ENCODE measurements around the gene URI1.
A peak's percentile ranks its signal among the peaks of the same experiment; 100 is the strongest.

The URI1 gene

GRCh38 chr19:29934781-29935180 is 7.3 kb upstream of the URI1 start:
- ChIA-PET POLR2A (no interaction called here), CTCF (no interaction called here)
- TF ChIP-seq FOXM1 (IDR thresholded peaks at IDR 0.05; ENCODE audit: borderline replicate concordance) (no peak), SP1 (IDR thresholded peaks at IDR 0.05) (no peak), CTBP1 (IDR thresholded peaks at IDR 0.05; ENCODE audit: borderline replicate concordance) (no peak), ELF4 (IDR thresholded peaks at IDR 0.05) (no peak), TARDBP (IDR thresholded peaks at IDR 0.05) (no peak), FOXK2 (IDR thresholded peaks at IDR 0.05) (no peak; the same call in 1 of the 2 replicates), L3MBTL2 (conservative IDR thresholded peaks at IDR 0.05) (no peak), SUZ12 (IDR thresholded peaks at IDR 0.05) (no peak), LEF1 (IDR thresholded peaks at IDR 0.05; ENCODE audit: borderline replicate concordance) (no peak), ARNT (IDR thresholded peaks at IDR 0.05) (no peak), HDGF (IDR thresholded peaks at IDR 0.05; ENCODE audit: borderline replicate concordance) (no peak), ZNF384 (IDR thresholded peaks at IDR 0.05) (no peak)
- DNase-seq (ENCODE audit: extremely low spot score): no peak

- no peak for DNase-seq (ENCODE audit: extremely low spot score)
Observed at GRCh38 chr19:29936409-29936808, 5.6 kb upstream of the URI1 start.

GRCh38 chr19:29939628-29940027 is 2.4 kb upstream of the URI1 start:
- POLR2A ChIA-PET: no interaction called here
- TF ChIP-seq ARNT (IDR thresholded peaks at IDR 0.05) (no peak), ELF4 (IDR thresholded peaks at IDR 0.05) (no peak), L3MBTL2 (conservative IDR thresholded peaks at IDR 0.05) (no peak), FOXM1 (IDR thresholded peaks at IDR 0.05; ENCODE audit: borderline replicate concordance) (no peak), LEF1 (IDR thresholded peaks at IDR 0.05; ENCODE audit: borderline replicate concordance) (no peak), TARDBP (IDR thresholded peaks at IDR 0.05) (no peak), NFRKB (IDR thresholded peaks at IDR 0.05) (no peak), FOXA1 (IDR thresholded peaks at IDR 0.05) (no peak), HDGF (IDR thresholded peaks at IDR 0.05; ENCODE audit: borderline replicate concordance) (no peak), BHLHE40 (IDR thresholded peaks at IDR 0.05; ENCODE audit: borderline replicate concordance) (no peak), SP1 (IDR thresholded peaks at IDR 0.05) (no peak), SUZ12 (IDR thresholded peaks at IDR 0.05) (no peak), FOXK2 (IDR thresholded peaks at IDR 0.05) (no peak), CTBP1 (IDR thresholded peaks at IDR 0.05; ENCODE audit: borderline replicate concordance) (no peak), ZNF384 (IDR thresholded peaks at IDR 0.05) (no peak)
- TF ChIP-seq, protein P1, sequence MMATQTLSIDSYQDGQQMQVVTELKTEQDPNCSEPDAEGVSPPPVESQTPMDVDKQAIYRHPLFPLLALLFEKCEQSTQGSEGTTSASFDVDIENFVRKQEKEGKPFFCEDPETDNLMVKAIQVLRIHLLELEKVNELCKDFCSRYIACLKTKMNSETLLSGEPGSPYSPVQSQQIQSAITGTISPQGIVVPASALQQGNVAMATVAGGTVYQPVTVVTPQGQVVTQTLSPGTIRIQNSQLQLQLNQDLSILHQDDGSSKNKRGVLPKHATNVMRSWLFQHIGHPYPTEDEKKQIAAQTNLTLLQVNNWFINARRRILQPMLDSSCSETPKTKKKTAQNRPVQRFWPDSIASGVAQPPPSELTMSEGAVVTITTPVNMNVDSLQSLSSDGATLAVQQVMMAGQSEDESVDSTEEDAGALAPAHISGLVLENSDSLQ (IDR thresholded peaks at IDR 0.05): no peak

More at GRCh38 chr19:29936409-29936808, 5.6 kb upstream of the URI1 start:
- TF ChIP-seq FOXA1 (IDR thresholded peaks at IDR 0.05) (no peak), FOXM1 (IDR thresholded peaks at IDR 0.05; ENCODE audit: borderline replicate concordance) (no peak), HDGF (IDR thresholded peaks at IDR 0.05; ENCODE audit: borderline replicate concordance) (no peak), LEF1 (IDR thresholded peaks at IDR 0.05; ENCODE audit: borderline replicate concordance) (no peak), BHLHE40 (IDR thresholded peaks at IDR 0.05; ENCODE audit: borderline replicate concordance) (no peak), ARNT (IDR thresholded peaks at IDR 0.05) (no peak), TARDBP (IDR thresholded peaks at IDR 0.05) (no peak), L3MBTL2 (conservative IDR thresholded peaks at IDR 0.05) (no peak), SP1 (IDR thresholded peaks at IDR 0.05) (no peak)
- TF ChIP-seq, protein P1 (IDR thresholded peaks at IDR 0.05): no peak
- ChIA-PET CTCF (no interaction called here), POLR2A (no interaction called here)

GRCh38 chr19:29940971-29941585 is 961 bp upstream of the URI1 start:
- ChIA-PET CTCF (interaction anchor here (0.6 kb wide), 2 partner anchors 66 to 700 kb away, joined by 3 to 5 read pairs; no protein-coding TSS in a partner anchor), POLR2A (interaction anchor here (0.6 to 1.5 kb wide), 9 partner anchors 10 to 104 kb away, joined by 3 to 6 read pairs (median 3); no protein-coding TSS in a partner anchor)
- TF ChIP-seq ZNF384 (IDR thresholded peaks at IDR 0.05): no peak
- no peak for TF ChIP-seq FOXK2 (IDR thresholded peaks at IDR 0.05)
- no peak for TF ChIP-seq CTBP1 (IDR thresholded peaks at IDR 0.05; ENCODE audit: borderline replicate concordance)
- TF ChIP-seq BHLHE40 (IDR thresholded peaks at IDR 0.05; ENCODE audit: borderline replicate concordance): no peak
- TF ChIP-seq HDGF (IDR thresholded peaks at IDR 0.05; ENCODE audit: borderline replicate concordance): no peak
- TF ChIP-seq ELF4 (IDR thresholded peaks at IDR 0.05): no peak
- DNase-seq (ENCODE audit: extremely low spot score): no peak

More at GRCh38 chr19:29939628-29940027, 2.4 kb upstream of the URI1 start:
- CTCF ChIA-PET: no interaction called here
- no peak for DNase-seq (ENCODE audit: extremely low spot score)

DNA sequence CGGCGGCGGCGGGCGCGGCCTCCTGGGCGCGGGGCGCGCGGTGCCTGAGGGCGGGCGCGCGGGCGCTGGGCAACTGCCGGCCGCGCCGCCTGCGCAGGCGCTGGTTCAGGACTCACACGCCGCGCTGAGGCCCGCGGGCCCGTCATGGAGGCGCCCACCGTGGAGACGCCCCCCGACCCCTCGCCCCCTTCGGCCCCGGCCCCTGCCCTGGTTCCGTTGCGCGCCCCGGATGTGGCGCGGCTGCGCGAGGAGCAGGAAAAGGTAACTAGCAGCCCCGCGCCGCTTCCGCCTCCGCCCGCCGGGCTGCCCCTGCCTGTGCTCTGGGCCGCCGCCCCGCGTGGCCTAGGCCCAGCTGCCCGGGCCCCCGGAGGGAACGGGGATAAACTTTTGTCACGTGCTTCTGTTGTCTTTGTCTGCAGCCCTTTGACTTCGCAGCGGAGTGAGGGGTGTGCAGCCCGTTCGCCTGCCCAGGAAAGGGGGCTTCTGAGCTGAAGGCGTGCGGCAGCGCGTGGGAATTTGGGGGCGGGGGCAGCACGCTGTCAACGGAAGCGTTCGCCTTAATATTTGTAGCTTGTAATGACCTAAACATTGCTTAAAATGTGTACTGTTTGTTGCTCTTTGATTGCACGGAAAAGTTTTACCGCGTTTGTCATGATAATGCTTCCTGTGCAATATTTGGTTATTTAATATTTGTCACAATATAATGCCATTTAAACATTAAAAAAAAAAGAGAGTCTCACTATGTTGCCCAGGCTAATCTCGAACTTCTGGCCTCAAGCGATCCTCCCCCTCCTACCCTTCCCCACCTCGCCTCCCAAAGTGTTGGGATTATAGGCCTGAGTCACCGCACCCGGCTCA is 594 bp downstream of the URI1 start:
- DNase-seq (ENCODE audit: extremely low spot score): peak; percentile 70
- 0 out of 2 replicates have a peak, but pooled peaks have one; percentile 12 for TF ChIP-seq TARDBP (IDR thresholded peaks at IDR 0.05)
- no peak for TF ChIP-seq ELF4 (IDR thresholded peaks at IDR 0.05)
- no peak for TF ChIP-seq ZNF384 (IDR thresholded peaks at IDR 0.05)
- no peak for TF ChIP-seq NFRKB (IDR thresholded peaks at IDR 0.05)
- no peak for TF ChIP-seq ARNT (IDR thresholded peaks at IDR 0.05)
- TF ChIP-seq L3MBTL2 (conservative IDR thresholded peaks at IDR 0.05): peak; percentile 78
- no peak for TF ChIP-seq SP1 (IDR thresholded peaks at IDR 0.05)
- TF ChIP-seq, protein P1 (IDR thresholded peaks at IDR 0.05): no peak
- POLR2A ChIA-PET: interaction anchor here (0.8 to 1.5 kb wide), 7 partner anchors 8 to 63 kb away, joined by 3 to 6 read pairs (median 4); no protein-coding TSS in a partner anchor
- CTCF ChIA-PET: no interaction called here

All from HEK293T (cell line).